Esophagus muscularis mucosa (tissue), 4 donors: Measurements from ENCODE around the gene FOXF2. TPM values are rescaled to one million over a fixed set of nuclear protein-coding genes. Genes with fewer than 3 reads are reported as not detected.

Experiments
- DNase-seq: peaks from one replicate; pipeline ENCODE4 v3.0.0-alpha.2; 2017; ENCODE audit errors: extremely low spot score
- H3K27ac ChIP-seq, 4 donors: fragments of 200-600 bp; sonication (generic); replicated peaks in 1 of 4; 1 replicate in 3 of 4; 2 replicates in 1 of 4; pipeline ENCODE4 v1.5.1; 2016 to 2019; ENCODE audit warnings: mild to moderate bottlenecking in 1 of 4
- H3K27me3 ChIP-seq, 4 donors: fragments of 200-600 bp; sonication (generic); one replicate each; pipeline versions ENCODE4 v1.5.1 to v1.6.0; 2016 to 2019
- H3K36me3 ChIP-seq, 4 donors: fragments of 200-600 bp; sonication (generic); one replicate each; pipeline ENCODE4 v1.5.1; 2016 to 2019
- H3K4me1 ChIP-seq, 4 donors: fragments of 200-600 bp; sonication (generic); one replicate each; pipeline ENCODE4 v1.5.1; 2016 to 2019
- H3K4me3 ChIP-seq, 4 donors: fragments of 200-600 bp; sonication (generic); 1 replicate in 2 of 4; 2 replicates in 2 of 4; pipeline ENCODE4 v1.5.1; 2016 to 2019; ENCODE audit warnings: mild to moderate bottlenecking in 4 of 4, moderate library complexity in 1 of 4
- H3K9me3 ChIP-seq, 4 donors: fragments of 200-600 bp; sonication (generic); 1 replicate in 3 of 4; 2 replicates in 1 of 4; pipeline ENCODE4 v1.5.1; 2016 to 2019
- EP300 ChIP-seq: sonication (generic); formaldehyde crosslinking; IDR thresholded peaks from one replicate; pipeline ENCODE4 v1.6.1; 2017; ENCODE audit warnings: antibody characterized with exemption
- POLR2A ChIP-seq: fragments of 450-650 bp; IDR thresholded peaks from one replicate; pipeline ENCODE4 v1.6.1; 2017; ENCODE audit warnings: antibody characterized with exemption, moderate library complexity, mild to moderate bottlenecking, low read depth
- POLR2AphosphoS5 ChIP-seq, 2 donors: sonication (generic); formaldehyde crosslinking; IDR thresholded peaks; one replicate each; pipeline ENCODE4 v1.6.1; 2017; ENCODE audit warnings: antibody characterized with exemption in 2 of 2
- WGBS: methylation state at CpG from one replicate; pipeline ENCODE4 v1.1.5; 2018; 5-methylcytosine and 5-hydroxymethylcytosine counted together
- intact Hi-C: fragments of 100-400 bp; cut with DNase I; formaldehyde crosslinking; loops from one replicate; pipeline ENCODE4 v1.15.1; 2023
- small RNA-seq, 3 donors: library from RNA; depleted of rRNA; stranded (forward); fragments of <200 nt; gene quantifications; one replicate each; pipeline ENCODE3, GENCODE V24; 2016
- total RNA-seq, 4 donors: library from RNA; depleted of rRNA; stranded (reverse); fragments of >200 nt; gene quantifications; one replicate each; pipeline versions ENCODE4 v1.1.0 to v1.2.1, GENCODE V29; 2016
- TF ChIP-seq, protein P1 (sequence below), 3 experiments: fragments of 200-600 bp in 2 of 3; fragments of 450-650 bp in 1 of 3; sonication (generic) in 2 of 3; IDR thresholded peaks; one replicate each; pipeline ENCODE4 v1.5.1; 2017 to 2019; ENCODE audit warnings: antibody characterized with exemption in 3 of 3, mild to moderate bottlenecking in 2 of 3, moderate library complexity in 1 of 3

The FOXF2 gene
- total RNA-seq, 4 donors from 2014 or later = 66.6 to 170 (median 120) TPM

DNA sequence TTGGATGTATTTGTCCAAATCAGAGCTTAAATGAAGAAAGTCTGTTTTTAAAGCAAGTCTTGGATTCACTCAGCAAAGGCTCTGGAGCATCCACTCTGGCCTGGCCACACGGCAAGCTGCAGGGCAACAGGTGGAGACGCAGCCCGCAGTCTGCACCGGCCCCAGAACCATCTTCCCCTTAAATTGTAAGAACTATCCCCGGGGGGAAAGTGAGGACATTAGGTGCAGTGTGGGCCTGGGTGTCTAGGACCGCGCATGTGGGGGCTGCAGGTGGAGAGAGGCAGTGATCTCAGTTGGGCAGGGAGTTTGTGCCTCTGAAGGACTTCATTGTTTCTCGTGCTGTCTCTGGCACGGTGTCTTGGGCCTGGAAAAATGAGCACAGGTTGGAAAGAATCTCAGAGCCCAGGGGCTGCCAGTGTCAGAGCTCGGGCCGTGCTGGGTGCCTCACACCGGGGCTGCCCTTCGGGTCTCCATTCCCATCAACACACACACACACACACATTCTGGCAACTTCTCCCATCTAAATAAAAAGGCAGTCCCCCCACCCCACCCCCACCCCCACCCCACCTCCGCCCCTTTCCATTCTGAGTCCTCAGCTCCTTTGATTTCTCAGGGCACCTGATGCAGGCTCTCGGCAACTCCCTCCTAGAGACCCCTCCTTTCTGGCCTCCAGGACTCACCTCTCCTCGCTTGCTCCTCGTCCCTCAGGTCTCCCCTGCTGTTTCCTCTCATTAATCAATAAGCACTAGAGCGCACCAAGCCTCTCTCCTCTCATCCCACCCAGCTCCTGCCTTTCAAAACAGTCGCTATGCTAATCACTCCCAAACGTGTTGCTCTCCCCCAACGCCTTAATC, 48.4 kb downstream of the FOXF2 start:
- TF ChIP-seq POLR2AphosphoS5 (IDR thresholded peaks at IDR 0.05) = no peak
- TF ChIP-seq POLR2A = no peak
- TF ChIP-seq, protein P1, sequence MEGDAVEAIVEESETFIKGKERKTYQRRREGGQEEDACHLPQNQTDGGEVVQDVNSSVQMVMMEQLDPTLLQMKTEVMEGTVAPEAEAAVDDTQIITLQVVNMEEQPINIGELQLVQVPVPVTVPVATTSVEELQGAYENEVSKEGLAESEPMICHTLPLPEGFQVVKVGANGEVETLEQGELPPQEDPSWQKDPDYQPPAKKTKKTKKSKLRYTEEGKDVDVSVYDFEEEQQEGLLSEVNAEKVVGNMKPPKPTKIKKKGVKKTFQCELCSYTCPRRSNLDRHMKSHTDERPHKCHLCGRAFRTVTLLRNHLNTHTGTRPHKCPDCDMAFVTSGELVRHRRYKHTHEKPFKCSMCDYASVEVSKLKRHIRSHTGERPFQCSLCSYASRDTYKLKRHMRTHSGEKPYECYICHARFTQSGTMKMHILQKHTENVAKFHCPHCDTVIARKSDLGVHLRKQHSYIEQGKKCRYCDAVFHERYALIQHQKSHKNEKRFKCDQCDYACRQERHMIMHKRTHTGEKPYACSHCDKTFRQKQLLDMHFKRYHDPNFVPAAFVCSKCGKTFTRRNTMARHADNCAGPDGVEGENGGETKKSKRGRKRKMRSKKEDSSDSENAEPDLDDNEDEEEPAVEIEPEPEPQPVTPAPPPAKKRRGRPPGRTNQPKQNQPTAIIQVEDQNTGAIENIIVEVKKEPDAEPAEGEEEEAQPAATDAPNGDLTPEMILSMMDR (IDR thresholded peaks at IDR 0.05) = no peak
- TF ChIP-seq EP300 = no peak
- H3K9me3 ChIP-seq = no peaks in the 10 kb centered on the region
- H3K4me3 ChIP-seq = no peak overlapping the region
- no peak overlapping the region for H3K27ac ChIP-seq
- H3K4me1 ChIP-seq = peaks cover 0 to 9% (median 5%) of the 10 kb centered on the region in 4 donors
- no peaks in the 10 kb centered on the region for H3K36me3 ChIP-seq
- H3K27me3 ChIP-seq = peaks cover 0 to 17% (median 0%) of the 10 kb centered on the region in 4 donors
- no peak for DNase-seq
- intact Hi-C loops = loop anchor here (5.0 kb wide), 3 partner anchors 640 to 845 kb away; no protein-coding TSS in a partner anchor
- 70% methylated on average over 21 of the region's 21 CpGs for WGBS

DNA sequence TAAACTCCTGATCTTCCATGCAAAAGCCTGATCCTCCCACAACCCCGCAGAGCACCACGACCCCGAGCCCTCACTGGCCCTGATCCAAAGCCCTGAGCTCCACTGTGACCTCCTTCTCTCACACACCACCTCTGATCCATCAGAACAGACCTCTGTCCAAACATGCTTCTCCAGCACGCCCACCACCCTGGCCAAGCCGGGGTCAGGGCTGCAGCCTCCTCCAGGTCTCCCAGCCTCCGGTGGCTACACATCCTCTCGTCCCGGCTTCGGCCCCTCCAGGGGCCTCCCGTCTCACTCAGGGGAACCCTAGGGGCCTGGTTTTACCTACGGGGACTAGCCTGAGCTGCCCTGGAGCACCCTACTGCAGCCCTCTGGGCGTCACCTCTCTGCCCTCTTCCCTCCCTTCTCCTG, 49.1 kb downstream of the FOXF2 start:
- intact Hi-C loops = loop anchor here (5.0 kb wide), 3 partner anchors 641 to 846 kb away; no protein-coding TSS in a partner anchor
- no peak overlapping the region for H3K4me3 ChIP-seq
- no peaks in the 10 kb centered on the region for H3K36me3 ChIP-seq
- TF ChIP-seq, protein P1 (IDR thresholded peaks at IDR 0.05) = no peak
- no peak for TF ChIP-seq POLR2AphosphoS5 (IDR thresholded peaks at IDR 0.05)
- no peak for TF ChIP-seq EP300
- no peak for TF ChIP-seq POLR2A
- WGBS = 79% methylated on average over 10 of the region's 12 CpGs
- peaks cover 0 to 9% (median 5%) of the 10 kb centered on the region in 4 donors for H3K4me1 ChIP-seq
- H3K27me3 ChIP-seq = peaks cover 0 to 17% (median 0%) of the 10 kb centered on the region in 4 donors
- H3K9me3 ChIP-seq = no peaks in the 10 kb centered on the region
- no peak for DNase-seq
- H3K27ac ChIP-seq = no peak overlapping the region

DNA sequence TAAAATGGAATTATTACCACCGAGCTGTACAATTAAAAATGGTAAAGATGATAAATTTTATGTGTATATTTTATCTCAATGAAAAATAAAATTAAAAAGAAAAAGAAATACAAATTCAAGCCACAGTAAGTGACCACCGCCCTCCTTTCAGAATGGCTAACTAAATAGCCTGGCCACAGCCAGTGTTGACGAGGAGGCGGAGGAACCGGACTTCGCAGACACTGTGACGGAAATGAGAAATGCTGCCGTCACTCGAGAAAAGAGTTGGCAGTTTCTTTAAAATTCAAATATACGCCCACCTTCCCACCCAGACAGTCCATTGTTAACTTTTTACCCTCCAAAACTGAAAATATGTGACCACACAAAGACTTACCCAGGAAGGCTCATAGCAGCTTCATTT, 50.0 kb downstream of the FOXF2 start:
- Histone ChIP-seq H3K27me3 (peaks cover 0 to 17% (median 0%) of the 10 kb centered on the region in 4 donors), H3K27ac (no peak overlapping the region), H3K36me3 (no peaks in the 10 kb centered on the region), H3K4me1 (peaks cover 0 to 9% (median 5%) of the 10 kb centered on the region in 4 donors), H3K4me3 (no peak overlapping the region), H3K9me3 (no peaks in the 10 kb centered on the region)
- WGBS = 85% methylated on average over 10 of the region's 10 CpGs
- DNase-seq = no peak
- no peak for TF ChIP-seq POLR2AphosphoS5 (IDR thresholded peaks at IDR 0.05)
- intact Hi-C loops = loop anchor here (5.0 kb wide), 3 partner anchors 642 to 847 kb away; no protein-coding TSS in a partner anchor

DNA sequence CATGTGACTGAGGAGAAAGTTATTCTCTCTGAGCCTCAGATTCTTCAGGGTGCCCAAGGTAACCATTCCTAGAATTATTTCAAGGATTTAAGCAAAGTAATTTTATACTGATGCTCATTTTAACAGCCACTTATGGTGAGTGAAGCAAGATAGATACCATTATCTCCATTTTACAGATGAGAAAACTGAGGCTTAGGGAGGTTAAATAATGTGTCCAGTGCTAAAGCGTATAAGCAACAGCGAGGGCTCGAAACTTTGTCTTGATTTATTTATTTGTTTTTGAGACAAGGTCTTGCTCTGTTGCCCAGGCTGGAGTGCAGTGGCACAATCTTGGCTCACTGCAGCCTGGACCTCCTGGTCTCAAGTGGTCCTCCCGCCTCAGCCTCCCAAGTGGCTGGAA, 53.6 kb downstream of the FOXF2 start:
- Histone ChIP-seq H3K9me3 (no peaks in the 10 kb centered on the region), H3K27ac (no peak overlapping the region), H3K27me3 (peaks cover 0 to 8% (median 0%) of the 10 kb centered on the region in 4 donors), H3K4me1 (no peaks in the 10 kb centered on the region), H3K4me3 (no peak overlapping the region), H3K36me3 (no peaks in the 10 kb centered on the region)
- intact Hi-C loops = no loop called here
- no peak for DNase-seq
- WGBS = 91% methylated on average over 4 of the region's 4 CpGs
- TF ChIP-seq POLR2AphosphoS5 (IDR thresholded peaks at IDR 0.05) = no peak
- no peak for TF ChIP-seq EP300
- TF ChIP-seq, protein P1 (IDR thresholded peaks at IDR 0.05) = no peak
- TF ChIP-seq POLR2A = no peak

Small RNA genes within 50 kb of the gene (small RNA-seq; reads per million reads assigned to genes)
- 0 reads per million in 3 donors for gene MIR6720

Other genes starting within 250 kb of the FOXF2 start
- gene FOXQ1, start 77.5 kb upstream of the FOXF2 start, total RNA-seq = 1 to 10 TPM; 2.5 to 4.4 (median 2.9) TPM
- 10 to 100 TPM in 3 of 4 donors, 1 to 10 TPM in 1; 8.7 to 19.7 (median 16.8) TPM for gene FOXC1, start 220.3 kb downstream of the FOXF2 start, total RNA-seq